CD4-positive, alpha-beta T cell treated with Interleukin-2 at 100 ng/mL for 4 hours (primary cell): Measurements from ENCODE around the gene ARFGEF3.

Source experiments
- DNase-seq: peaks from one replicate; pipeline ENCODE4 v3.0.0-alpha.2; 2020; ENCODE audit warnings: low spot score

ARFGEF3 gene

GRCh38 chr6:138370631-138371451 lies 209.1 kb downstream of the ARFGEF3 start:
- no peak for DNase-seq

- no peak for DNase-seq
Measured at GRCh38 chr6:138371452-138371711, 209.6 kb downstream of the ARFGEF3 start.

- no peak for DNase-seq
Measured at GRCh38 chr6:138371720-138372119, 210.0 kb downstream of the ARFGEF3 start.

GRCh38 chr6:138372711-138373463 lies 211.1 kb downstream of the ARFGEF3 start:
- DNase-seq, result peak; percentile 24

GRCh38 chr6:138374230-138374629 lies 212.5 kb downstream of the ARFGEF3 start:
- no peak for DNase-seq

DNA sequence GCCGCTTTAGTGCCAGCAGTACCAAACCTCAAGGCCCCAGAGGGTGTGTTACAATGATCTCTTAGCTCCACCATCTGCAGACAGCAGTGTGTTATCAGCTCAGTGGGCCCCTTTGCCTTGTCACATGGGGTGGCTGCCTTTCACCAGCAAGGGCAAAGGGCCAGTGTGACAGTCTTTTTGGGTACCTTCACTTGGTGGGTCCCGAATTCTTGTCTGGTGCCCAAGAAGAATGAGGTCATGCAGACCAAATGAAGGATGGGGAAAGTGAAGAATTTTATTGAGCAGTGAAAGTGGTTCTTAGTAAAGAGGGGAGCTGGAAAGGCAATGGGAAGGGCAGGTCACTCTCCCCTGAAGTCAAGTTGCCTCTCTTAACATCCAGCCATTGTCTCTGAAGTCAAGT lies 213.1 kb downstream of the ARFGEF3 start:
- DNase-seq, result no peak

- DNase-seq, result no peak
Measured at GRCh38 chr6:138377042-138377441, 215.3 kb downstream of the ARFGEF3 start.

- DNase-seq, result no peak
Measured at GRCh38 chr6:138377844-138378243, 216.1 kb downstream of the ARFGEF3 start, which contains the start of gene SMIM28. SMIM28 (plus strand) TSS chr6:138377905; CDS start chr6:138378073, 168 bp downstream.

DNA sequence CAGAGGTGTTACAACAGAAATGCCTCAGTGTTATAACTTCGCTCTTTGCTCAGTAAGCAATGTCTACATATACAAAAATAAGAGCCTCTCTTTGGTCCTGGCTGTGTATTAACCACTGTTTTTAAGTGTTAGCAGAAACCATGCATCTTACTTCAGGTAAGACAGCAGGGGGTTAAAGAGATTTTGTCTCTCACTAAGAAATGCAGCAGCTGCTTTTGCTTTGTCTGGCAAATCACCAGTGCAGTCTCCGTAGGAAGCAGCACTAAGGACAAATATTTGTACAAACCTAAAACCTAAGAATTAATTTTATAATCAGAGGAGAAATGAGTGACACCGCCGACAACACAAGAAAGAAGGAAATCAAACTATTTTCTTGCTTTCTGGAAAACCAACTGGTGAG lies 216.7 kb downstream of the ARFGEF3 start:
- no peak for DNase-seq

DNA sequence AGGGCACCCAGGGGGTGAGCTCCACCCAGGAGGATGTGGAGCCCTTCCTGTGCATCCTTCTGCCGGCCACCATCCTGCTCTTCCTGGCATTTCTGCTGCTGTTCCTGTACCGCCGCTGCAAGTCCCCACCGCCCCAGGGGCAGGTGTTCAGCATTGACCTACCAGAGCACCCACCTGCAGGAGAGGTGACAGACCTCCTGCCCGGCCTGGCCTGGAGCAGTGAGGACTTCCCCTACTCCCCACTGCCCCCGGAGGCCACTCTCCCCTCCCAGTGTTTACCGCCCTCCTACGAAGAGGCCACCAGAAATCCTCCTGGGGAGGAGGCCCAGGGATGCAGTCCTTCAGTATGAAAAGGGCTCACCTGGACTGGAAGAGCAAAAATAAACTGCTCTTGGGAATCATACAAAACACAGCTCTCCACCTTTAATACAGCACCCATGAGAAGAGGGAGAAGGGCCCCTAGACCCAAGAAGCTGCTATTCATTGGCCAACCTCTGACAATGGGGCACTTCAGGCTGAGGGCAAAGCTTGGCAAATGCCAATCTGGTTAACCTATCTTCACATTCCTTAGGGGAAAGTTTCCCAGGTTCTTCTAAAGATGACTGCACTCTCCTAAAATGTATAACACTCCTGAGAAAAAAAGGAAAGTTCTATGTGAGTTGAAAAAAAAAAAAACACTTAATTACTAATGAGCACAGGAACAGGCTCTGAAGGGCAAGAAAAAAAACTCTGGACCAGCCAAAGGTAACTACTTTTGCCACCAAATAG lies 220.9 kb downstream of the ARFGEF3 start:
- no peak for DNase-seq

GRCh38 chr6:138383776-138384175 lies 222.0 kb downstream of the ARFGEF3 start:
- DNase-seq, result no peak

- DNase-seq, result no peak
Measured at GRCh38 chr6:138386897-138387296, 225.2 kb downstream of the ARFGEF3 start.

DNA sequence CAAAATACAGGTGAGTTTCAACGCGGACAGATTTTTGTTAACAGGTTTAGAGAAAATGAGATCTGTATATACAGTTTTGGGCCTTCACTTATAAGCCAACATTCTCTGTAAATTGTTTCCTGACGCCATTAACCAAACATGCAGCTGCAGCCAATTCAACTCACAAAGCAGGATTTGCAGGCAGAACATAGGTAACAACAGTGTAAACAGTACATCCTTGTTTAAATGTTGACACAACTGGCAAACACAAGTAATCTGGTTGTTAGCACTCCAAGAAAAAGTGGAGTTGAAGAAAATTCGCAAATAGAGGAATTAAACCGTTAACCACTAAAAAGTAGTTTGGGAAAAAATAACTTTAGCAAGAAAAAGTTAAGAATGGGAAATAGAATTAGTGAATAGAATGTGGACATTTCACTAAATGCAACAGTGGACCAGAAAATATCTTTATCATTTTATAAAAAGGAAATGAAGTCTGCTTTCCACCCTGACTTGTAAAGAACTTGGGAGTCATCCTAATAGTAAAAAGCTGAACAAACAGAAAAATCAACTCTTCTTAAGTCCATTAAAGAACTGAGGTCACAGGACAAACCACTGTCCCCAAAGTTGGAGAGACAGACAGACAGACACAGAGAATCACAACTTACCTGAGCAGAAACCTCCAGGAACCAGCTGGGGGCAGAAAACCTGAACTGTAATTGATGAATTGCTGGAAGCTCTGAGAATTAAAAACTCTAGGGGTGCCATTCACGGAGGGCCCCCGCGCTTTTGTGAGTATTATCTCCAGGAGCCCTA lies 226.0 kb downstream of the ARFGEF3 start:
- DNase-seq, result no peak

GRCh38 chr6:138389551-138389950 lies 227.8 kb downstream of the ARFGEF3 start:
- no peak for DNase-seq
